Stimulated activated CD4-positive, alpha-beta T cell treated with anti-CD3 and anti-CD28 coated beads, Interleukin-12 subunit alpha, Interleukin-12 subunit beta, amount 100 ng/mL, for 48 hours (primary cell): ENCODE data around the gene EPB41L4B.
"Not testable (repeated sequence)": the region's sequence is repeated elsewhere in the genome, so short reads cannot be mapped to it uniquely, and the experiment has no call there.

Experiments used
- DNase-seq, 3 donors: peaks; one replicate each; pipeline ENCODE4 v3.0.0-alpha.2; 2020; ENCODE audit warnings: low read depth in 2 of 3, low spot score in 1 of 3

EPB41L4B gene

DNA sequence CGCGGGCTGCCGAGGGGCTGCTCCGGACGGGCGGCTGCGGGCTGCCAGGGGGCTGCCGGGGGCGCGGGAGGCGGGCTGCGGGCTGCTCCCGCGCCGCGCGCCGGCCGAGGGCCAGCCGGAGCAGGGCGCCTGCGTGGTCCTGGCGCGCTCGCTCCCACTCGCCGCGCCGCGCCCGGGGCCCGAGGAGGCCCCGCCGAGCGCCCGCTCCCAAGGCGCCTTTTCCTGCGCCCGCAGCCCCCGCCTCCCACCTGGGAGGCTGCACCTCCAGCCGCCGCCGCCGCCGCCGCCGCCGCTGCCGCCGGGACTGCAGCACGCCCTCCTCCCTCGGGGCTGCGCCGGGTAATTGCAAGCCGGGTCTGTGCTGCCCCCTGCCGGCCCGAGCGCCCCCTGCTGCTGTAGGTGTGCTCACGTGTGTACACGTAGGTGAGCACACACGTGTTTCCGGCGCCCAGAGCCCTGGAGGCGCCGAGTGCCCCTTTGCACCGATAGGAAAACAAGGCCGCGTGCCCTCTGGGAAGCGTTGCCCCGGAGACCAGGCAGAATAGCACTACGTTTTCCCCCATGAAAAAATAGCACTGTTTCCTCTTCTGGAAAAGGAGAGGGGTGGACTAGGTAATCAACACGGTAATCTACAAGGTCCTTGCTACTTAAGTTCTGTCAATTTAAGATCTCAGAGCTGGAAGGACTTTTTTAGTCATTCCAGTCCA is at the start of gene EPB41L4B:
TSS of gene EPB41L4B (minus strand) at position 318 of the 707 bp plus-strand sequence. CDS start 613 bp downstream, outside the sequence.
- peak; percentile 85 to 86 (median 85) for DNase-seq

DNA sequence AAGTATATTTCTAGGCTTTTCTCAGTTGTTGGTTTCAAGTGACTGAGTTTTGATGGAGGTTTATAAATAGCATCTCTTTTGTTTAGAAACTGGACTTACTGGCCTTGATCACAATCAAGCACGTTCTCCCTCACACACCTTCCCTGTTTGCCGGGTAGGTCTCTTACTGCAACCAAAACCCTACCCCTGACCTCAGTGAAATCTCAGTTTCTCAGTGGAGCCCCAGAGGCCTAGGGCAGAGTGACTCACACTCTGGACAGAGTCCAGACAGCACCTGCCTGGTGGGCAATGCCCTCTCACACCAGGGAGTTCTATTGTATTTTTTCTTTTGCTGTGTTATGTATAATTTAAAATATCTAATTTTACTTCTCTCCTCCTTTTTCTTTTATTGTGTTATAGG is 48.4 kb upstream of the EPB41L4B start:
- DNase-seq, result no peak

DNA sequence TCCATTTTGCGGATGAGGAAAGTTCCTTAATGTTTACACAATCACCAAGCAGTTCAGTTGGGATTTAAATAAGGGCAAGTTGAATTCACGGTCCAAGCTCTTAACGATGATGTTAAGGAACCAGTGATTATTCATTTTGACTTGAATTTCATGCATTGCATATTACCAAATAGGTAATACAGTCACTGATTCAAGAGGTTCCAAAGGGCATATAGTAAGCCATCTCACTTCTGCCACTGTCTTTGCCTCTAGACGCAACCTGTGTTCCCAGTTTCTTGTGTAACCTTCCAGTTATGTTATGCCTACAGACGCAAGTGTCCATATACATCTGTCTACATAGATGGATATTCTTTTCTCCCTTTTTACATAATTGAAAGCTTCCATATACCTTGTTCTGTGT is 39.9 kb upstream of the EPB41L4B start:
- no peak for DNase-seq

DNA sequence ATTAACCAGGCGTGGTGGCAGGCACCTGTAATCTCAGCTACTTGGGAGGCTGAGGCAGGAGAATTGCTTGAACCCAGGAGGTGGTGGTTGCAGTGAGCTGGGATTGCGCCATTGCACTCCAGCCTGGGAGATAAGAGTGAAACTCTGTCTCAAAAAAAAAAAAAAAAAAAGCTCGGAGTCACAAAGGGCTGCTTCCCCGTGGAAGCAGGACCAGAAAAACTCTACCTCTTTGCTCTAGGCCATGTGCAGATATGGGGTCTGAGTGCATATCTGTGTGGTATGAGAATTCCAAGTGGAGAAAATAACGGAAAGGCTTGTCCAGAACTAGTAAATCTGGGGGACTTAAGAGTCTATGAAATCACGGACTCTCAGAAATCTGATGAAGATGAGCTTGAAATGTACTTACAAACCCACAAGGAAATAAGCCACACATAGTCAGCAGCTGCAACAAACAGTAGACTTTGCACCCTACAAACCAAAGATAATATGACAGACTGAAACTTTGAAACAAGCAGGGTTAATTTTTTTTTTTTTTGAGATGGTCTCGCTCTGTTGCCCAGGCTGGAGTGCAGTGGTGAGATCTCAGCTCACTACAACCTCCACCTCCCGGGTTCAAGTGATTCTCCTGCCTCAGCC is 38.2 kb upstream of the EPB41L4B start:
- not testable (repeated sequence) for DNase-seq

DNA sequence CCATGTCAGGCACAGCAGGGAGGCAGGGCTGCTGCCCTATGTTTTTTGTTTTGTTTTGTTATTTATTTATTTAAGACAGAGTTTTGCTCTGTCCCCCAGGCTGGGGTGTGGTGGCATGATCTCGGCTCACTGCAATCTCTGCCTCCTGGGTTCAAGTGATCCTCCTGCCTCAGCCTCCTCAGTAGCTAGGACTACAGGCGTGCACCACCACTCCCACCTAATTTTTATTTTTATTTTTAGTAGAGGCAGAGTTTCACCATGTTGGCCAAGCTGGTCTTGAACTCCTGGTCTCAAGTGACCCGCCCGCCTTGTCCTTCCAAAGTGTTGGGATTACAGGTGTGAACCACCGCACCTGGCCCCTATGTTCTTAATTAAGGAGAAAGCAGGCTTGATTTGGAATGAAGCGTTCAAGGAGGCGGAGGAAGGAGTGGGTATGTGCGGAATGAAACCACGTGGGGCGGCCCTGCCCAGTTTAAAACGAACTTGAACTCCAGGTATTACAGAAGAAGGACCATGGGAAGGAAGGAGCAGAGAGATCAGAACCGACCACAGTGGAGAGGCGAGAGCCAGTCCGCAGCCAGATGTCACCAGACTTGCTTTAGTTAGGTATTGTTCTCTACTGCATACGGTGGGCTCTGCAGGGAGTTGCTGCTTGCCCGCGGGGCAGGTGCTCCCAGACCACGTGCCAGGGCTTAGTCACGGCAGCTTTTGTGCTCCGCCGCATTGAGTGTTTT is 34.9 kb upstream of the EPB41L4B start:
- no peak for DNase-seq

DNA sequence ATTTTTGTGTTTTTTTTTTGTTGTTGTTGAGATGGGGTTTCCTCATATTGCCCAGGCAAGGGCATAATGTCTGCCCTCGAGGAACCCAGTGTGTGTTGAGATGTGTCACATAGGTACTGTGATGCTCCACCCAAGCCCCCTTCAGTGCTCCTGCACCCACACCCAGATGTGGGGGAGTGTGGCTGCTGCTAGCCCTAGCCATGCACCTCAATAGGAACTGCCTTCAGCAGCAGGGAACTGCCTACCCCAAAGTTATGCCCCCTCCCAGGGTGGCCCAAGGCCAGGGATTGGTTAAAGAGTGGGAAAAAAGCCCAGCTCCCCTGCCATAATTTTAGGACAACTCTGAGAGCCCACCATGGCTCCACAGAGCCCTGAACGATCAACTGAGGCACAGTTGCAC is 33.3 kb upstream of the EPB41L4B start:
- DNase-seq, result no peak

DNA sequence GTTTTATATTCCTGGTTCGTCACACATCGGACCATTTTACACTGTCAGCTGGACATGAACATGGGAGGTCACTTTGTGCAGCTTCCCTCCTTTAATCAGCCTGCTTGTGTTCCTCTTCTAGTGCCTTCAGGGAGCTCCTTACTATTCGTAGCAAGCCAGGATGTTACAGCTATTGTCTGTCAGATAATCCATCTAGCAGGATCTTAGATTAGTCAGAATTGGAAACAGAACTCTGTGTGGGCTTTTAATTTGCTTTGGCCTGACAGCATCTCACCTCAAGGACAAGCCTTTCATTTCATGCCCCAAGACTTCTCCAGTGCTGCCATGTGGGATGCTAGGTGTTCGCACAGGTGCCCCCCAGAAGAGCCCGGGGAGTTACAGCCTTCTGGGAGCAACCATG is 30.2 kb upstream of the EPB41L4B start:
- no peak for DNase-seq

DNA sequence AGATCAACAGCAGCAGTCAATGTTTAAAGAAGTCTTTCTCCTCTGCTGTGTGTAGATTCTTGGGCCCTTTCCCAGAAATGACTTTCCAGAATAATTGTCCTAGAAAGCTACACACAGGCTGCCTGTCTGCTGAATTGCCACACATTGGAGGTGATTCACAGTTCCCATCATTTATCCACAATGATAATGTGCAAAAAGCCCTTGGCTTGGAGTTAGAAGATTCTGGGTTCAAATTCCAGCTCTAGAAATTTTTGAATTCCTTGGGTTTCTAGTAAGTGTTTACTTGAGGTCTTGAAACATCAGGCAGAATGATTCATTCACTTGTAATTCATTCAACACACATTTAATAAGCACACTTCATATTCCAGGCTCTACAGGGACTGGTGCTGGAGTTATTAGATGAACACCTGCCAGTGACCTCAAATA is 28.6 kb upstream of the EPB41L4B start:
- DNase-seq, result no peak

DNA sequence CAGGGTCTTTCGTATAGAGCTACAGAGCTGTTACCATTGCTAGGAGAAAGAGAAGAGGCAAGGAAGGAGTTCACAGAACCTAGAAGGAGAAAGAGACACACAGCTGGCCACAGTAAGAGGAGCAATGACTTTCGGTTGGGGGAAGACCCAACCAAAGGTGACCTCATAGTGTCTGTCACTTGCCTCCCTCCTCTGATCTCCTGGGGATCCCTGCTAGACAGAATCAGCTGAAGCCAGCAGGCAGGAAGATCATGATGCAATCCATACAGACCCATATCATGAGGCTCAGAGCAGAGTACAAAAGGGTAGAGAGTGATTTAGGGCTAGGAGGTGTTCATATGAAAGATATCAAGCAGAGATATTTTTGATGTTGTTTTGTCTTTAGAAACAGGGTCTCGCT is 26.0 kb upstream of the EPB41L4B start:
- DNase-seq, result no peak

DNA sequence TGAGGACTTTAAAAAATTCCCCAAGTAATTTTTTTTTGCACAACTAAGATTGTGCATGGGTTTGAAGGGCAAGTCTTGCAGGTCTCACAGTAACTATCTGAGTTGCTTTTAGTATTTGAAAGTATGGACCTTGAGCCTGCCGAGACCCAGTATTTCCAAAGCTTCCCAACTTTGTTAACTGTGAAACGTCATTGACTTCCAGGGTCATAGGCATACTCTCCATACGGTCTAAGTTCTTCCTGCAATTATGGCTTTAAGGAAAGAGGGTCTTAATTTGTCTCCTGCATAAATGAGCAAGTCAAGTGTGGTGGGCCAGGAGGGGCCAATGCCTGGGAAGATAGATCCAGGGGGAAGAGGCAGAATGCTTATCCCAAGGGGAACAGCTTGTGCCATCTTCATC is 24.0 kb upstream of the EPB41L4B start:
- DNase-seq, result no peak

DNA sequence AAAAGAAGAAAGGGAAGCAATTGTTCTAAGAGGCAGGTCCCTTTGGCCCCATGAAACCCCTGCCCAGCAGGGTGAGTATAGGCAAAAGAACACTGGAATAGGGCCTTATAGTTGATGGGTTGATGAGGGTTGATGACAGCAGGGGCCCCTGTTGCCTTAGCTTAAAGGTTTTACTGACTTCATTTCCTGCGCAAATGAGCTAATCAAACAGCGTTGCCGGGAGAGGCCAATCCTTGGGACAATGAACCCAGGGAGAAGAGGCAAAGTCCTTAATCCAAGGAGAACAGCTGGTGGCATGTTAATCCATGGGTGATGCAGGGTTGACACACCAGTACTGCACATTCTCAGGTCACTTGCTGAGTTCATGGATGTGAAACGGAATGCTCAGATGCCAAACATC is 22.0 kb upstream of the EPB41L4B start:
- no peak for DNase-seq

DNA sequence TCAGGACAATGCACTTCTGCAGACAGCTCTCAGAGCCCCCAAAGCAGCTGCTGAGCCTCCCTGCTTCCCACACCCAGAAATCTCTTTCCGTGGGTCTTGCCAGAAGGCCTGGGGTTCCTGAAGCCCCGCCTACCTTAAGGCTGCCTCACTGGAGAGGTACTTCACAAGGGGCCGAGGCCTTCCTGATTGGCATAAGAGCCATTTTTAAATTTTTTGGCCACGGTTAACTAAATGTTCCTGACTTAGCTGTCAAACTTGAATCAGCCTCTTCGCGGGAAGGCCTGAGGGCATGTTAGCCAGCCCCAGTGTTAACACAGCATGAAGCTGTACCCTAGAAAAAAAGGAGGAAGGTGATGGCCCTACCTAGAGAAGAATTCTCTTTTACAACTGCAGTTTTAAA is 20.7 kb upstream of the EPB41L4B start:
- DNase-seq, result no peak

DNA sequence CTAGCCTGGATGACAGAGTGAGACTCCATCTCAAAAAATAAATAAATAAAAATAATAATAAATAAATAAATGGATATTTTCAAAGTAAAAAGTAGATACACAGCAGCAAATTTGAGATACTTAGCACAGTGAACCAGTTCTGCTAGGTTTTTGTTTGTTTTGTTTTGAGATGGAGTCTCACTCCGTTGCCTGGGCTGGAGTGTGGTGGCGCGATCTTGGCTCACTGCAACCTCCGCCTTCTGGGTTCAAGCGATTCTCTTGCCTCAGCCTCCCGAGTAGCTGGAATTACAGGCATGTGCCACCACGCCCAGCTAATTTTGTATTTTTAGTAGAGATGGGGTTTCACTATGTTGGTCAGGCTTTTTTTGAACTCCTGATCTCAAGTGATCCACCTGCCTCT is 20.1 kb upstream of the EPB41L4B start:
- not testable (repeated sequence) for DNase-seq

DNA sequence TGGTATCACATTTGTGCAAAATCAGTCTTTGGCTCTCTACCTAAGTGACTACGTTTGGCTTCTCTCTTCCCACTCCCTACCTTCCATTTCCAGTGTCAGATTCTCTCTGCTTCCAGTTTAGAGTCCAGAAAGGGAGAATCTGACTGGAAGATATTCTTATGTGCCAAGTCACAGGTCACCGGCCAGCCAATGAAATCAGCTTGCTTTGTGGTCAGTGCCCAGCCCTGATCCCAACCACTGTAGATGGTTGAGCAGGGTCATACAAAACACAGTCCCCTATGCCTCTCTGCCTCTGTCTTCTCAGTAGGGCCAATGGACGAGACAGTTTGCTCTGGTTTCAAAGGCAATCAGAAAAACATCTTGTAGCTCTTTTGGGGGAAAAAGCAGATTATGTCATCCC is 15.6 kb upstream of the EPB41L4B start:
- no peak for DNase-seq

DNA sequence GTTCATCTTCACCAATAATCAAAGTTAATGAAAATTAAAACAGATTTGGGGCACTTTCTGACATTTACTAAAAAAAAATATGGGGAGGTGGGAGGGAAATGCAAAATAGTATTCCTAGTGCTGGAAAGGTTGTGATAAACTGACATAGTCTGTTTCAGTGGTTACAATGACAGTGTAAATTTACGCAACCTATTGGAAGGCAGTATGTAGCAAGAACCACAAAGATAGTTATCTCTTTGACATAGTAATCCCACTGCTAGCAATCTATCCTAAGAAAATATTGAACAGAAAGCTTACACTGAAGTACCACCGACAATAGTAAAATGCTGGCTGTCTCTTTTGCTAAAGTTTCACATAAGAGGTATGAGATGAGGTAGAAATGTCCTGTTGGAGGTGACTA is 15.1 kb upstream of the EPB41L4B start:
- no peak for DNase-seq

DNA sequence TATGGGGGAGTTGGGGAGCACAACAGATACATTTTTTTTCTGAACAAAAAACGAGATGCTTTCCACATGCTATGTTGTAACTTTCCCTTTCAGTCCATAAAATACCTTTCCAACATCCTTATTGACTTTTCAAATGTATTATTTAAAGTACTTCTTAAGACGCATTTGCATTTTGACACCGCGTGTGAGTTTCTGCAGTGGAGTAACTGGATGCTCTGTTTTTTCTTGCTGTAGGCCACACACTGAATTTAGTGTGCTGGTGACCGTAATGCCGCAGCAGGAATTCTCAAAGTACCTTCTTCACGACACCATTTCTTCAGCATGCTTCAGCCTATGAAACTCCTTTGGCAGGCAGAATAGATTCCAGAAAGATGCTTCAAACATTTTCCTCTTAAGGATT is 14.3 kb upstream of the EPB41L4B start:
- no peak for DNase-seq

DNA sequence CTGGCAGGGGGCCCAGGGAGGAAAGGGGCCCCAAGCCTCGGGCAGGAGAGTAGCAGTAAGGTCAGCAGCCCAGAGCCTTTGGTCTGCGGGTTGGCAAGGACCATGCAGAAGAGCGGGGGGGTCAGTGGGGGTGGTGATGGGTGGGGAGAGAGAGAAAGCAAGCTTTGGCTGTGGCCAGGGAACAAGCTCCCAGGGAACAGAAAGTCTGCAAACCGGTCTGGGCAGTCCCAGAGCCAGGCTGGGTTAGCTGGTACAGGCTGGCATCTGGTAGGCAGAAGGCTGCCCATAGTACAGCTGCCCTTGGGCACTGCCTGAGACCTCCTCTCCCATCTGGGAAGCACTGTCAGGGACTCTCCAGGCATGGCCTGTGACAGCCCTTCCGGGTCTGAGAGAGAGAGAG is 10.5 kb upstream of the EPB41L4B start:
- no peak for DNase-seq

DNA sequence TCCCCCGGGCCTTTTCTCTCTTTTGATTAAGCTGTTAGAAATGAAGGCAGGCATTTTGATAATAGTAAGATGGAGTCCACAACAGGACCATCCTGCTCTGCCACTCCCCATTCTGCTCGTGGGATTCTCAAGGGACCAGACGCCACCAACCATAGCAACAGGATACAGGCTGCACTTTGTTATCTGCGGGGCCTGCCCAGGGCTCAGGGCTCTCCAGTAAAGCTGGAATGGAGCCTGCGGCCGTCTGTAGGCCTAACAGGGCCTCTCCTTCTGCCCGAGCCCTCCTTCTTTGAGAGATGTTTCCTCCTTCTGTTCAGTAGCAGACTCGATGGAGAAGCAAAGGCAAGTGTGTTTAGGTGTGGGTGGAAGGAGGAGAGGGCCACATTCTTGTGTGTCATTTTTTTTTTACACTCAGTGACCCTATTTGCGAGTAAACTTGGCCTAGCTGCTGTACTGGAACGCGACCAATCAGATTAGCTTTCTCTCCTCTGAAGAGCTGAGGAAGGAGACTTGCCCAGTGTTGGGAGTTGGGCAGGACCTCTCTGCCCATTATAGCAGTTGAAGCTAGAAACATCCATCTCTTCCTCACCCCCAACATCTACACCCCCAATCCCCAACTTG is 8.9 kb upstream of the EPB41L4B start:
- DNase-seq, result no peak

DNA sequence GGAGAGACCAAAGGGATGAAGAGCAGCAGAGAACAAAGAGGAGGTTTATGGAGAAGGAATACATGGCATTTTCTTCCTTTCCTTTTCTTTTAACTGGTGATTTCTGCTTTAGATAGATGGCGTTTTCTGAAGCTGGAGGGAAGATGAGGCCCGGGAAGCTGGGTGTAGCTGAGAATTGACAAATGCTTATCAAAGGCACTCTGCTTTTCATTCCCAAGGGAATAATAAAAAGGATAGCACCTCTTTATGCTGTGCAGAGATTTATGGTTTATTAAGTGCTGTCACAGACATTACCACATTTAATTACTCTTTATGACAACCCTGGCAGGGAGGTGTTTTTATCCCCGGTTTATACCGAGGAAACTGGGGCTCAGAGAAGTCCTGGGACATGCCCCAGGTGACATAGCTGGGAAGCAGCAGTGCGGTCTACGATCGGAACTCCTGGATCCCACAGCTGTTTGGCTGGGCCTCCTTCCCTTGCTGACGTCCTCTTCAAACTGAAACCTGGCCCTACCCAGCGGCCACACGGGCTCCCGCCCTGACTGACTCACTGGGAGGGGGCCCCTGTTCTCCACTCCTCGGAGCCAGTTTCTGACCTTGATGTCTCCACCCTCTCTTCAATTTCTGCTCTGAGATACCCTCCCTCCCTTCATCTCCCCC is 8.2 kb upstream of the EPB41L4B start:
- DNase-seq, result no peak

DNA sequence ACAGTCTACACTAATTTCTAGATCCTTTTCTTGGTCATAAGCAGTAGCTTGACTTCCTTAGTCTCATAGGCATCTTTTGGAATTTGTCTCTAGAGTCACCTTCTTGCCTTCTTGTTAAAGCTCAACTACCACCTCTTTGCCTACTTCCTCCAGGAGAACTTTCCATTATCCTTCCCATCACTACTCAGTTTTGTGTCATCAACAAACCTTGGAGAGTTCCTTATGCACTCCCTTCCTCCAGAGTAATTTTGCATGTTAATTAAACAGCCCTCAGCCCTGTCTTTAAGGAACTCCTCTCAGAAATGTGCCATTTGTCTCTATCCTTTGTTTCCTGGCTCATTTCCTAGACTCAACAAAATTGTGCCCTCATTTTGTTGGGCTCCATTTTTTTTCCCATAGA is 4.2 kb upstream of the EPB41L4B start:
- no peak for DNase-seq

DNA sequence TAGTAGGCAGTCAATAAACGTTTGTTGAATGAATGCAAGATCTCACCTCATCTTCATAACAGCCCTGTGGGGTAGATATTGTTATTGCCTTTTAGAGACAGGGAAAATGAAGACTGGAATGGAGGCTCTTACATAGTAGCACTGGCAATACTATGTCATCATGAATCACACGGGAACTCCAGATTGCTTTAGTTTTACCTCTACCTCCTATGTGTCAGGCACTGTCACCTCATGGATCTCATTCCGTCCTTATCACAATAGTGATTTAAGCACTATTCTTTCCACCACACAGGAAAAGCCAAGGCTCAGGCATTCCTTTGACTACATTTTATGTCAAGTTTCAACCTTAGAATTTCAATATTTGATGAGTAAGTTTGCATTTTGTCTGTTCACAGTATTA is 2.9 kb upstream of the EPB41L4B start:
- DNase-seq, result no peak
